GM19452 (cell line): ENCODE measurements around the gene ANKRD44.
"Not testable (repeated sequence)": the region's sequence is repeated elsewhere in the genome, so short reads cannot be mapped to it uniquely, and the experiment has no call there.

Source experiments
- ATAC-seq: cut with Tn5 transposase; IDR thresholded peaks from one replicate; pipeline ENCODE4 v1.9.1; 2021; ENCODE audit not compliant: unreplicated experiment

Gene ANKRD44

DNA sequence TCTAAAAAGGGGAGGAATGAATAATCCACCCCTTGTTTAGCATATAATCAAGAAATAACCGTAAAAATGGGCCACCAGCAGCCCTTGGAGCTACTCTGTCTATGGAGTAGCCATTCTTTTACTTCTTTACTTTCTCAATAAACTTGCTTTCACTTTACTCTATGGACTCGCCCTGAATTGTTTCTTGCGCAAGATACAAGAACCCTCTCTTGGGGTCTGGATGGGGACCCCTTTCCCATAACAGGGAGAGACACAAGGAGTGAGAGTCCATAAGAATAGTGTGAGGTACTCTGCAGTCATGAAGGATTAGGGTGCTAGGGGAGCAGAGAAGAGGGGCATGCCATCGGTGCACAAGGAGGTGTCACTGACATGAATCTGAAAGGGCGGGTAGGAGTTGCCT, 224.9 kb downstream of the ANKRD44 start:
- ATAC-seq, result no peak

DNA sequence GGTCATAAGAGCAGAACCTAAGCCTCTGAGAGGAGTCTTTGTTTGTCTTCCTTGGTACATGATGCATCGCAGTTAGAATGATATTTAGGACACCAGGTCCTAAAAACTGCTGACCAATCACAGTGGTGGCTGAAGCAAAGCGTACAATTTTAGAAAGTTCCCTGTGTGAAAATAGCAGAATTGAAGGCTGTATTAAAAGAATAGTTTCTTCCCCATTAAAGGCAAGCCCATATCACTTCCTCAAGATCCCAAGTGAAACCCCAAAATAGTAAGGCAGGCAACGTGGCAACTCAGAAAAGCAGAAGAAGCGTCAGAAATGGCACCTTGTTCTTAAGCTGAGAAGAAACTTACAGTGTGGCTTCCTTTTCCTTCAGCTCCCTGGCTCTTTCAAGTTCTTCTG, 229.3 kb downstream of the ANKRD44 start:
- ATAC-seq, result no peak

DNA sequence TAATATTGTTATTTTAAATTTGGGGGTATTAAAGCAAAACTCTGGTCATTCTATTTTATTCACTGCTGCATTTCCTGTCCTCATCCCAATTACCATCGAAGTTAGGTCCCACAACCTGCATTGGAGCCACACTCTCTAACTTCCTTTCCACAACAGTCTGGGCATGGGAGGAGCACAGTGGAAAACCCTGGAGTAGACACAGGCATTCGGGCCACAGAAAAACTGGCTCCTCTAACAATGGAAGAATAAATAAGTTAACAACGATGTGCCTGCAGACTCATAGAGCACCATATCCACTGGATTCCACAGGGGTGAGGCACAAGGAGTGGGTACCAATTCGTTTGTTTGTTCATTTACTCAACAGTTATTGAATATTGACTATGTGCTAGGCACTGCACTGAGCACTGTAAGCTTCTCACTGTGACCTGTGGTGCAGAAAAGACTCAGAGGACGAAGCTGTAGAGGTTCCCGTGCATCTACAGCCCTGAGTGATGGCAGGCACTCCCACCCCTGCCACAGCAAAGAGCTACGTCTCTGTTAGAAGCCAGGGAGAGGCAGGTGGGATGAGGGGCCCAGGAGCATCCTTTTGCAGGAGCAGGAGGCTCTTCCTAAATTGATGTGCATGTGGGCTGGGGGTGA, 229.9 kb downstream of the ANKRD44 start:
- ATAC-seq, result no peak

DNA sequence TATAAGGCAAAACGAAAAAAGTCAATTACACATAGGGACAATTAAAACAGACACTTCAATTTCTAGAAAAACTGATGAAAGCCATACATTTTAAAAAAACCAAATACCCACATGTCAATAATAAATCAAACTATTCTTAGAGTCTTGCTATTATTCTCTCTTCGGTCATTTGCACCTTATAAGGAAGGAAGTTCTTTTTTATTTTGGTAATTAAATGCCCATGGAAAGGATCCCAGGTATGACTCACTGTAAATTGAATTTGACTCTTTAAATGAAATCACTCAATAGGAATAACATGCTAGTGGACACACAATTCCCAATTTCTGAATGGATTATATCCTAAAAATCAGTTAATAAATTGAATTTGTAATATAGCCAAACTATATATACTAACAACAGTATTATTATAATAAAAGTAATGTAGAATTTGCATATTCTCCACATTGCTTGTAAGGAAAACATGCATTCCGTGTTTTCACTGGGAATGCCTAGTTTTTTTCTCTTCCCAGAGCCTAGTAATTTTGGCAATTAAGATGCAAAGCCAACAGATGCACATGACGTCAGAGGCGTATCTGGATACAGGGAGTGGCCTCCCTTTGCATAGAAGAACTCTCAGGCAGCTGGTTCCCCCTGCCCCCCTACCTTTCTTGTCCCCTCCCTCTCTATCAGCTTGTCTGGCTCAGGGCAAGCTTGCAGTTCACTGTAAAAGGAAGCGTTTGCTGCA, 230.6 kb downstream of the ANKRD44 start:
- ATAC-seq, result no peak

DNA sequence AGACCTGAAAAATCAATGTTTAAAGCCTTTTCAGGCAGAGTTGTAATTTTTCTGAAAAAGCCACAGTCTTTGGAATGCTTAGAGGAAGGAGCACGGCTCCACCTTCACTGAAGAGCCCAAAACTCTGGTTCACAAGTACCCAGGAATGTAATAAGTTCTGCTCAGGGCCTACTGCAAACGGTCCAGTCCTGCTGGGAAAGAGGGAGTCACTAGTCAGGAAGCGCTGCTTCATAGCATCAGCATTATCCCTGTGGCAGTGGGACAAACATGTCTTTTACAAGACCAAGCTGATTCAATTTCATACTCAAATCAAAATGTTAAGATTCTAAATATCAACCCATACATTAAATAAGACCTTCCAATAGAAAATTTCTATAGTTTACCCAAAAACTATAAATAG, 231.2 kb downstream of the ANKRD44 start:
- ATAC-seq, result no peak

DNA sequence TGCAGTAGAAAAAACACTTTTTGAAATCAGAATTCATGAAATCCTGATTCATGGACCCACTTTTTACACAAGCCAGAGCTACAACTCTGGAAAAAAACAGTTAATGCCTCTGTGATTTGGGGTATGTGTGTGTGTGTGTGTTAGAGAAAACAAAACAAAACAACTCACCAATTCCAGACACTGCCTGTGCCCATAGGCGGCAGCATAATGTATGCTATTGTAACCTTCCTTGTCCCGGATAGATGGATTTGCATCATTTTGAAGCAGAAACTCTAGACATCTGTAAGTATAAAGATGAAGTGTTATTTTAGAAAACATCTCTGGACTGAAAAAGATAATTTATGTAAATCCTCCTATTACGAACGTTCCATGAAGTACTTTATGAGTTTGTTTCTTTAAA, 232.0 kb downstream of the ANKRD44 start:
- ATAC-seq, result no peak

DNA sequence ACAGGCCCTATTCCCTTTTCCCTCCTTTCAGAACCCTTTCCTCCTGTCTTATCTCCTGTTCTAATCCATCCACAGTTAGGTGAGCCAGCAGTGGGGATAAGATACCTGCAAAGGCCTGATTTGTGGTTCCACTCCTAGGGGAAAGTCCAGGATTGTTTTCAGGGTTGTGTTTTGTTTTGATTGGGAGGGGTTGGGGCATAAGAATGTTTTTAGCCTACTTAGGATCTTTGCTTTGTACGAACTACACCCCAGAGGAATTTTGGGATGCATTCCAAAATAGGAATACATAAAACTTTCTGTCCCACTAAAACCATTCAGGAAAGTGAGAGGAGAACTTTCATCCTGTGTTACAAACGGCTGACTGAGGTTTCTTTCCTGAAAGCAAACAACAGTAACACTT, 233.2 kb downstream of the ANKRD44 start:
- ATAC-seq, result no peak

DNA sequence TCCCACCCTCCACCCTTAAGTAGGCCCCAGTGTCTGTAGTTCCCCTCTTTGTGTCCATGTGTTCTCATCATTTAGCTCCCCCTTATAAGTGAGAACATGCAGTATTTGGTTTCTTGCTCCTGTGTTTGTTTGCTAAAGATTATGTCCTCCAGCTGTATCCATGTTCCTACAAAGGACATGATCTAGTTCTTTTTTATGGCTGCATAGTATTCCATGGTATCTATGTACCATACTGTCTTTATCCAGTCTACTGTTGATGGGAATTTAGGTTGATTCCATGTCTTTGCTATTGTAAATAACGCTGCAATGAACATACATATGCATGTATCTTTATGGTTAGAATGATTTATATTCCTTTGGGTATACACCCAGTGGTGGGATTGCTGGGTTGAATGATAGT, 233.9 kb downstream of the ANKRD44 start:
- no peak for ATAC-seq

DNA sequence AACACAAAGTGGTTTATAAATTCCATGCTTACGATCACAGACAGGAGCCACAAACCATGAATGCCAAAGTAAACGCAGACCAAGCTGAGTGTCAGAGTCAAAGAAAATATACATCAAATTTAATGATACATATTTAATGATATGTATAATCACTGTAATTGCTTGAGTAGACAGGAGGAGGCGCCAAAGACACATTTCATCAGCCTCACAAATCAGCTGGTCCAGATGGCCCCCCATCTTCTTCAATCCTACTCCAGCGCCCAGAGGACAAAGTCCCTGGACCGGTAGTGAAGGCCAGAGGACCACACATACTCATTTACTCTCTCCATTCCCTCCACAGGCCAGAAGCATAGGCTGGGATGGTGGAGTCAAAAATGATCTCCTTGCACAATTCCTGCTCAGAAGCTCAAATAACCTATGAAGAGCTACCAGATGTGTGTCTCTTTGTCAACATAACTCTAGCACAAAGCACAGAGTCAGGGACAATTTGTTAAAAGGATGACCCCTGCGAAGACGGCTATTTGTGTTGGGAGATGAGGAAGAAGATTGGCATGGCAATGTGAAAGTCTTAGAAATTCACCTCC, 234.7 kb downstream of the ANKRD44 start:
- no peak for ATAC-seq

DNA sequence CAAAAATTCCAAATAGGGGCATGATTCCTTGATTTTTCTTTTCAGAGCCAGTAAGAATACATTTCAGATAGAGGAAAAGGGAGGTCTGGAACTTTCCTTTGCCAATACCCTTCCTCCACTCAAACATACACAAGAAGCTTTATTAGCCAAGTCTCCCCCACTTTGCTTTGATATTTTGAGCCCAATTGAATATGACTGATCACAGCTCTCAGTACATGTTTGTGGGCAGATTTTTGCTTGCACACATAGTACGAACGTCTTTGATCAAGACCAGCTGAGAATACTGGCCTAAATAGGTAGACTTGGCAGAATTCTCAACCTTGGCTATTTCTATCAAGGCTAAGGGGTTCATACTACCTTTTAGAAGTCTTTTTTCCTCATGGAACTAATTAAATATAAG, 235.3 kb downstream of the ANKRD44 start:
- no peak for ATAC-seq

DNA sequence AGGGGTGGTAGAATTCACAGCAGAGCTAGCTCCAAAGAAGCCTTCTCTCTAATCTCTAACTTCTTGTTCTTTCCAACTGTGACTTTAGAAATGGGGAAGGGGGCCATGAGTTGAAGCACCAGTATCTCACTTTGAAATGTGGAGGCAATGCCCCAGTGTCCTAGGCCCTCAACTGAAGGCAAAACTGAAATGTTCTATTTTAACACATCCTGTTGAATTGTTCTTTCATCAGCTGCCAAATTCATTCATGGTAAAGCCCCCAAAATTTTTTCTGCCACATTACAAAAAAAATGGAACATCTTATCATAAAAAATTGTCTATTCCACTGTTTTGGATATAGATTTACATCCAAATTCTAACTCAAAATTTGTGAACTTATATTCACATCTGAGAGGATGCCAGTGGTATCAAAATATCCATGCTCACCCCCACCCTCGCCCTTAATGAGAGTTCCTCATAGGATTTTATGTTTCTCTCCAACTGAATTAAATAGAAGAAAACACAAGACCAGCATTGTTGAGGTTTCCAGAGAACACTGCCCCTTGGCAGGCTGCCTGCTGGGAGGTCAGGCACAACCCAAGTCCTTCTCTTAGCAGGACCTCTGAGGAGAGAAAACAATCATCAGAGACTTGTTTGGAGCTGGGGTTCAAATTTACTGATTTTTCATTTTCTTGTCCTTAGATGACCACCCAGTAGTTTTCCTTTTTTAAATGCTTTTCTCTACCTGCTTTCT, 236.7 kb downstream of the ANKRD44 start:
- ATAC-seq, result no peak

DNA sequence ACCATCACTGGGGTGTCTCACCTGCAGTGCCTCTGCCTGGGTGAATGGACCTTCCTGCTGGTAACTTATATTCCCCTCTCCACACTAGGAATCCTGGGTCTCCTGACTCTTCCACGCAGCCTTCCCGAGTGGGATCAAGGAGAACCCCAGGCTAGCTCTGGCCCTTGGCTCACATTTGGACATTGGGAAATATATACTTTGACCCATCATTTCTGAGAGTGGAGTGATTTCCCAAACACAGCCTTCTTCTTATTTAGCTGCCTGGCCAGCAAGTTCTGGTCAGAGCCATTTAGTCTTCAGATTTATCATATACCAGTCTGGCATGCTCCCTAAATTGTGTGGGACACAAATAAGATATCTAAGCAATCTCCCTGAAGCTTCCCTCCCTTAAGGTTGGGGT, 237.3 kb downstream of the ANKRD44 start:
- ATAC-seq, result no peak

DNA sequence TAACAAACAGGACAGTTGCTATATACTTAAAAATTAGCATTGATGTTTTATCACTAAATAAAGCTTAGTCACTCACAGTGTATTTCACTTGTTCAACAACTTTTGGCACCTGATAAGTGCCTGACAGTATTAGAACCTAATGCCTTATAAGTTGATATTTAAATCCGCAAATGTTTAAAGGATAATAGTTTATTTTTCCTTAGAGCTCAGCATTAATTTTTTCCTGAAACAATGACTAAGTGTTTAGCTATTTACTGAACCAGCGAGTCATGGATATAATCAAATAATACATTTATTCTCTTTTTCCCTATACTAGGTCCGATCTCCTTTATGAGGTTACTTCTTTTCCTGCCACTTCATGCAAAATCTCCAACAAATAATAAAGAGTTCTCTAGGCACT, 238.0 kb downstream of the ANKRD44 start:
- ATAC-seq, result no peak

DNA sequence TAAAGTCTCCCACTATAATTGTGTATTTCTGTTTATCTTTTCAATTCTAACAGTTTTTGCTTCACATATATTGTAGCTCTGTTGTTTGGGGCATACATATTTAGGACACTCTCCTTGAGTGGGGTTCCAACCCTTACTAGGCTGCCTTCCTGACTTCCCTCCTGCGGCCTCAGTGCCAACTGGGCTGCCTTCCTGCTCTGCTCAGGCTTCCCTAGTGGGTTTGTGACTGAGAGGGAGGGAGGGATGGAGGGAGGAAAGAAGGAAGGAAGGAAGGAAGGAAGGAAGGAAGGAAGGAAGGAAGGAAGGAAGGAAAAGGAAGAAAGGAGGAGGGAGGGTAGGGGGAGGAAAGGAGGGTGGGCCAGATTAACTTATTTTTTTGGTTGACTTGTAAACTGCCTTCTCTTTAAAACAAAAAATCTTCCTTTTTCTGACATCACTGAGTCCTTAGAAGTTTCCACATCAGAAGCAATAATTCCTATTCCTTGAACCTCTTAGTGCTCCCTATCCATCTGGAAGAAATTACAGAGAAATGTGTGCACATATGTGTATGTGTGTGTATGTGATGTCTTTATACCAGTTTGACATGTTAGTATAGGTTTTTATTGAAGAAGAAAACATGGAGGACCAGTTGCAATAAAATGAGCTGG, 238.7 kb downstream of the ANKRD44 start:
- ATAC-seq, result no peak

DNA sequence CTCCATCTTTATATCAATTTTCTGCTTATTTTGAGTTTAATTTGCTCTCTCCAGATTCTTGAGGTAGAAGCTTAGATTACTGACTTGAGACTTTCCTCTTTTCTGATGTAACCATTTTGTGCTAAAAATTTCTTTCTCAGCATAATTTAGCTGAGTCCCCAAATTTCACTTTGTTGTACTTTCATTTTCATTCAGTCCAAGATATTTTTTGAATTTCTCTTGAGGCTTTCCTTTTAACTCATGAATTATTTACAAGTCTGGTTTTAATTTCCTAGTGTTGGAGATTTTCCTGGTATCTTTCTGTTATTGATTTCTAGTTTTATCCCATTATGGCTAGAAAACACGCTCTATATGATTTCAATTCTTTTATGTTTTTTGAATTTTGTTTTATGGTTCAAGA, 239.4 kb downstream of the ANKRD44 start:
- ATAC-seq, result no peak

DNA sequence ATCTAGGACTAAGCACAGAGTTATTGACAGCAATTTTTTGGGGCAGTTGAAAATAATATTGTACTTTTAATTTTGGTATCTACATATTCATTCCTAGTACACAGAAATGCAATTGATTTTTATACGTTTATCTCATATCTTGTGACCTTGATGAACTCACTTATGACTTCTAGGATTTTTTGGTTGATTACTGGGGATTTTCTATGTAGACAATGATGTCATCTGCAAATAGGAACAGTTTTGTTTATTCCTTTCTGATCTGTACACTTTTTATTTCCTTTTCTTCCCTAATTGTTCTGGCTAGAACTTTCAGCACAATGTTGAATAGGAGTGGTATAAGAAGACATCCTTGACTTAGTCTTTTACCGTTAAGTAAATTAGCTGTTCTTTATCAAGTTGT, 240.6 kb downstream of the ANKRD44 start:
- no peak for ATAC-seq

DNA sequence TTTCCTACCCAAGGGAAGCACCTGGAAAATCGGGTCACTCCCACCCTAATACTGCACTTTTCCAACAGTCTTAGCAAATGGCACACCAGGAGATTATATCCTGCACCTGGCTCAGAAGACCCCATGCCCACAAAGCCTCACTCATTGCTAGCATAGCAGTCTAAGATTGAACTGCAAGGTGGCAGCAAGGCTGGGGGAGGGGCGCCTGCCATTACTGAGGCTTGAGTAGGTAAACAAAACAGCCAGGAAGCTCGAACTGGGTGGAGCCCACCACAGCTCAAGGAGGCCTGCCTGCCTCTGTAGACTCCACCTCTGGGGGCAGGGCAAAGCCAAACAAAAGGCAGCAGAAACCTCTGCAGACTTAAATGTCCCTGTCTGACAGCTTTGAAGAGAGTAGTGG, 248.0 kb downstream of the ANKRD44 start:
- ATAC-seq, result not testable (repeated sequence)

DNA sequence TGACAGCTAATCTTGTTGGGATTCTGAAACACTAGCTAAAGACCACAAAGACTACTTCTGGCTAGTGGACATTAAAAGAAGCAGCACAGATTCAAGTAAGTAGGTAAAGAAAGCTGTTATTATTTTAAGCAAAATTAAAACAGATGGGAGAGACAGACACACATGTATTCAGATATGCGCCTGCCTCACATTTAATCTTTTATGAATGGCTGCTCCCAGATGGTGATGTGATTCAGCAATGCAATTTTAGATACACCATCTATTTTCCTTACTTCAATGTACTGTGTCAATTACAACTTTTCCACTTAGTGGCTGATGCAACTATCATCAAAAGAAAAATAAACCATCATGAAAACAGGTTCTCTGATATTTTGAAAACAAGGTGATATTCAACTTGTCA, 251.1 kb downstream of the ANKRD44 start:
- ATAC-seq, result no peak

DNA sequence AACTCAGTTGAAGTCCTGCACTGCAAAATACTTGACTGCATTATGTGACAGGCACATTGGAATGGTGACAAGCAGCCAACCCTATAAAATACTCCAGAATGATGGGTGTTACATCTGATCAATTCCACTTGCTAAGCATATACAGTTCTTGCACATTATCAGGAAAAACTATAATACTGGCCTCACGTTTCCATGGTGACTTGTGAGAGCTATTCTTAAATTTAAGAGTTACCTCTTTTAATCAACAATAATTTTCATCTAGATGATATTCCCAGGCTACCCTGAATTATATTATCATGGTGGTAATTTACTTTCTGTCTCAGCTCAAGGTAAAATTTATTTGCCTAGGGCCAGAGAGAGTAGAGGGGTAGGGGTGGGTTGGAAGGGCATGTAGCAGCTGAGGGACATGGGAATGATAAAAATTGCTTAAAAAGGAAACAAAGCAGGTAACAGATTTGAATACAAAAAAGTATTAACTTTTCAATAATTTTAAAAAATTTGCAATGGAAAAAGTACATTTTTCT, 251.7 kb downstream of the ANKRD44 start:
- ATAC-seq, result no peak

DNA sequence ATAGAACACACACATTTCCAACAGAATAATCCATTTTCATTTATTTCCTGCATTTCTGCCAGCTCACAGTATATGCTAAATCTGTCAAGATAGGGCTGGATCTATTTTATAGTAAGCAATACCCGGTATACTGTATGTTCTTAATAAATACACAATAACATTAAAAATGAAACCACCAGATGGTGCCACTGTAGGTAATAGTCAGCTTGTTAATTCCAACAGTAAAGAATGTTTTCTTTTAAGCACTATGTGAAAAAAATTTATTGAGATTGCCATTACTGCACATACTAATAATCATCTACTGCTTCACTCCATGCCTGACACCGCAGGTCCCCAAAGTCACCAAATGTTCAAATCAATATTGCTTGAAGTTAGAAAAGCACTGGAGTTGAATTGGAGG, 252.6 kb downstream of the ANKRD44 start:
- no peak for ATAC-seq

DNA sequence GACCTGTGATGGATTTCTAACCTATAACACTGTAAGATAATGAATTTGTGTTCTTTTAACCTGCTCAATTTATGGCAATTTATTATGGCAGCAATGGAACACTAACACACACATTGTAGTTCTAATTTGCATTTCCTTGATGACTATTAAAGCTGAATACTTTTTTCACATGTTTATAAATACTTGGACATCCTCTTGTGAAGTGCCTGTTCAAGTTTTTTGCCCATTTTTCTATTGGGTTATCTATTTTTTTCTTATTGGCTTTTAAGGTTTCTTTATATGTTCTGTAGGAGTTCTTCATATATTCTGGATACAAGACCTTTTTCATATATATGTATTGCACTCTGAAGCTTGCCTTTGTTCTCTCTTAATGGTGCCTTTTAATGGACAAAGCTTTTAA, 255.5 kb downstream of the ANKRD44 start:
- ATAC-seq, result no peak
